Duodenal mucosa (tissue), 2 donors: ENCODE results near the gene BTBD8.

Experiments used
- H3K27ac ChIP-seq: one replicate; pipeline ENCODE4 v1.7.0; 2013; ENCODE audit warnings: low read depth, low read length
- H3K27me3 ChIP-seq, 2 donors: one replicate each; pipeline ENCODE4 v1.7.0; 2013; ENCODE audit warnings: low read length in 2 of 2, control low read depth in 1 of 2; ENCODE audit not compliant: insufficient read depth in 2 of 2, control insufficient read depth in 1 of 2
- H3K36me3 ChIP-seq, 2 donors: one replicate each; pipeline ENCODE4 v1.7.0; 2013; ENCODE audit warnings: low read length in 2 of 2, control low read depth in 1 of 2; ENCODE audit not compliant: insufficient read depth in 2 of 2, control insufficient read depth in 1 of 2
- H3K4me1 ChIP-seq, 2 donors: one replicate each; pipeline ENCODE4 v1.7.0; 2013; ENCODE audit warnings: low read length in 2 of 2, control low read depth in 1 of 2; ENCODE audit not compliant: insufficient read depth in 2 of 2, control insufficient read depth in 1 of 2
- H3K4me3 ChIP-seq, 2 donors: one replicate each; pipeline ENCODE4 v1.7.0; 2013; ENCODE audit warnings: low read length in 2 of 2, low read depth in 1 of 2
- H3K9ac ChIP-seq, 2 donors: one replicate each; pipeline ENCODE4 v1.7.0; 2013; ENCODE audit warnings: low read length in 2 of 2, low read depth in 1 of 2
- H3K9me3 ChIP-seq, 2 donors: one replicate each; pipeline ENCODE4 v1.7.0; 2013; ENCODE audit warnings: low read length in 2 of 2, control low read depth in 1 of 2; ENCODE audit not compliant: control insufficient read depth in 1 of 2

The BTBD8 gene

DNA sequence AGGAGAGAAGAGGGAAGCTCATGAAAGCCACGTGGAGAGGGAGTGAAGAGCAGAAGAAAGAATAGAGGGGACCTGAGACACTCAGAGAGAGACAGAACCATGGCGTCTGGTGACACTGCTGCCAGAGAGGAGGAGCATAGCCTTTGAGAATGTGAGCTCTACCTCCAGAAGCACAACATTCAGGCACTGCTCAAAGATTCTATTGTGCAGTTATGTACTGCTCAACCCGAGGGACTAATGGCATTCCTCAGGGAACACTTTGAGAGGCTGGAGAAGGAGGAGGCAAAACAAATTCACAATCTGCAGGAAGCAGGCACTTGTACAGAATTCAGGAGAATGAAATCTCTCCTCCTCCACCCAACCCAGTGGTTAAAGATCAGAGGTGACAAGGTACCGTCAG is 45.1 kb downstream of the BTBD8 start:
- no peak overlapping the region for H3K4me3 ChIP-seq
- no peak overlapping the region for H3K9ac ChIP-seq
- H3K9me3 ChIP-seq: no peaks in the 10 kb centered on the region
- H3K27me3 ChIP-seq: no peaks in the 10 kb centered on the region
- no peak overlapping the region for H3K27ac ChIP-seq
- H3K4me1 ChIP-seq: no peaks in the 10 kb centered on the region
- H3K36me3 ChIP-seq: no peaks in the 10 kb centered on the region

DNA sequence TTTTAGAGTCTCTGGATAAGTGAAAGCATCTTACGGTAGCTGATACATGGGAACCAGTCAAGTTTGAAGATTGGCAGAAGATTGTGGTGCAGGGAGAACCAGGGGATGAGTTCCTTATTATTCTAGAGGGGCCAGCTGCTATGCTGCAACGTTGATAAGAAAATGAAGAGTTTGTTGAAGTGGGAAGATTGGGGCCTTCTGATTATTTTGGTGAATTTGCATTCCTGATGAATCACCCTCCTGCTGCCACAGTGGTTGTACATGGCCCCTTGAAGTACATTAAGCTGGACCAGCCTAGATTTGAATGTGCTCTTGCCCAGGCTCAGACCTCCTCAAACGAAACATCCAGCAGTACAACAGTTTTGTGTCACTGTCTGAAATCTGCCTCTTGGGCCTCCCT is 45.9 kb downstream of the BTBD8 start:
- H3K27me3 ChIP-seq: no peaks in the 10 kb centered on the region
- H3K9ac ChIP-seq: no peak overlapping the region
- no peak overlapping the region for H3K4me3 ChIP-seq
- H3K9me3 ChIP-seq: no peaks in the 10 kb centered on the region
- no peak overlapping the region for H3K27ac ChIP-seq
- H3K4me1 ChIP-seq: no peaks in the 10 kb centered on the region
- H3K36me3 ChIP-seq: no peaks in the 10 kb centered on the region

DNA sequence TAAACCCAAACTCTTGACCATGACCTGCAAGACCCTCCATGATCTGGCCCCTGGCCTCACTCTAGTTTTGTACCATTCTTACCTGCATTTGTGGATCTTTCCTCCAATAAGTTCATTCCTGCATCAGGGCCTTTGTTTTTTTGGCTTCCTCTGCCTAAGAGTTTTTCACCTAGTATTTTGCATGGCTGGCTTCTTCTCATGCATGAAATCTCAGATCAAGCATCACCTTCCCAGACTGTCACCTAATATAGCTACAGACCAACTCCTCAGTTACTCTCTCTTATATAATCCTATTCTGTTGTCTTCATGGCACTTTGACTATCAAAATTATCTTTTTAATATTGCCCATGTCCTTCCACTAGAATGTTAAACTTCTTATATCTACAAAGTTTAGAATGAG is 54.2 kb downstream of the BTBD8 start:
- H3K36me3 ChIP-seq: no peaks in the 10 kb centered on the region
- H3K4me3 ChIP-seq: no peak overlapping the region
- no peaks in the 10 kb centered on the region for H3K4me1 ChIP-seq
- no peaks in the 10 kb centered on the region for H3K27me3 ChIP-seq
- H3K9ac ChIP-seq: no peak overlapping the region
- H3K9me3 ChIP-seq: no peaks in the 10 kb centered on the region
- H3K27ac ChIP-seq: no peak overlapping the region

DNA sequence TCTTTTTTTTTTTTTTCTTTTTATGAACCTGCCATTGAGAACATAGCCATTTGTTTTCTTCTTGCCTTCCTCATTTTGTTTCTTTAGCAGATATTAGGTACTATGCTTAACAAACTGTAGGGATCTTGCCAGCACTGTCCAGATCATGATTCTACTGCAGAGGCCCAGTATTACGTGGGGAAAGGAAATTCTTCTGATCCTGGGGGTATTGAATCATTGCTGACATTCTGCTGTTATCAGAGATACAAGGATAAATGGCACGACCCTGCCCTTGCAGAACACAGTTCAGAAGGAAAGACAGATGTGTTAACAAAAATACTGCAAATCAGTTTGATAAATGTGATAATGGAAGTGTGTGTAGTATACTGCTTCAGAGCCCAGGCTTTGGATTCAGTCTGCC is 56.2 kb downstream of the BTBD8 start:
- H3K27ac ChIP-seq: no peak overlapping the region
- no peaks in the 10 kb centered on the region for H3K4me1 ChIP-seq
- no peaks in the 10 kb centered on the region for H3K27me3 ChIP-seq
- H3K4me3 ChIP-seq: no peak overlapping the region
- H3K9me3 ChIP-seq: no peaks in the 10 kb centered on the region
- H3K9ac ChIP-seq: no peak overlapping the region
- H3K36me3 ChIP-seq: no peaks in the 10 kb centered on the region

DNA sequence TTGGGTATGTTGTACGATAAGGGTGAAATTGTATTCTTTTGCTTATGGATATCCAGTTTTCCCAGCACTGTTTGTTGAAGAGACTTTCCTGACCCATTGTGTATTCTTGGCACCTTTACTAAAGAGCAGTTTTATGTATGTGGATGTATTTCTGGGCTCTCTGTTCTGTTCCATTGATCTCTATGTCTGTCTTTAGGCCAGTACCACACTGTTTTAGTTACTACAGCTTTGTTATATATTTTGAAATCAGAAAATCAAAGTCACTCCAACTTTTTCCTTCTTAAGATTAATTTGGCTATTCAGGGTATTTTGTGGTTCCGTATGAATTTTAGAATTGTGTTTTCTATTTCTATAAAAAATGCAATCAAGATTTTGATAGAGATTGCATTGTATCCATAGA is 74.8 kb downstream of the BTBD8 start:
- Histone ChIP-seq H3K36me3 (no peaks in the 10 kb centered on the region), H3K27ac (no peak overlapping the region), H3K4me3 (no peak overlapping the region), H3K9ac (no peak overlapping the region), H3K27me3 (no peaks in the 10 kb centered on the region), H3K9me3 (peaks cover 3 to 15% of the 10 kb centered on the region in 2 donors), H3K4me1 (no peaks in the 10 kb centered on the region)

DNA sequence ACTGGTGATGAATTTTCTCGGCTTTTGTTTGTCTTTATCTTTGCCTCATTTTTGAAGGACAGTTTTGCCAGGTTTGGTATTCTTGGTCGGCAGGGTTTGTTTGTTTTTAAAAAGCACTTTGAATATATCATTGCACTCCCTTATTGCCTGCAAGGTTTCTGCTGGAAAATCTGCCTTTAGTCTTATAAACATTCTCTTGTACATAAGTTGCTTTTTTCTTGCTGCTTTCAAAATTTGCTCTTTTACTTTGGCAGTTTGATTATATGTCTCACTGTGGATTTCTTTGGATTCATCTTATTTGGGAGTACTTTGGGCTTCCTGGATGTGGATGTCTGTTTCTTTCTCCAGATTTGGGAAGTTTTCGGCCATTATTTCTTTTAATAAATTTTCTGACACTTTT is 79.4 kb downstream of the BTBD8 start:
- H3K9ac ChIP-seq: no peak overlapping the region
- H3K27me3 ChIP-seq: no peaks in the 10 kb centered on the region
- H3K27ac ChIP-seq: no peak overlapping the region
- H3K36me3 ChIP-seq: no peaks in the 10 kb centered on the region
- H3K4me1 ChIP-seq: no peaks in the 10 kb centered on the region
- peaks cover 8 to 24% of the 10 kb centered on the region in 2 donors for H3K9me3 ChIP-seq
- no peak overlapping the region for H3K4me3 ChIP-seq

DNA sequence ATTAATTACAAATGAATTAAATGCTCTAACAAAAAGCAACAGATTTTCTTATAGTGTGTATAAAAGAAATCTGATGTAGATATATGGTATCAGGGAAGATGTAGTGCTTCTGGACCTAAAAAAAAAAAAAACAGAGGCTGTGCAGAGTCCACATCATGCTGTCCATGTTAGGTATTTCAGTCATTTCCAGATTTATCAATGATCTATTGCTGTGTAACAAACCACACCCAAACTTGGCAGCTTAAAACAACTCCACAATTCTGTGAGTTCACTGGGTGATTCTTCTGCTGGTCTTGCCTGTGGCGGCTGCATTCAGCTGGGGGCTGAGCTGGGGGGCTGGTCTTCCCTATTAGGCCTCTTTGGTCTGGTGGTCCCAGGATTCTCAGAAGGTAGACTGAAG is 85.2 kb downstream of the BTBD8 start:
- H3K4me1 ChIP-seq: no peaks in the 10 kb centered on the region
- H3K27ac ChIP-seq: no peak overlapping the region
- no peak overlapping the region for H3K9ac ChIP-seq
- H3K9me3 ChIP-seq: peaks cover 4 to 6% of the 10 kb centered on the region in 2 donors
- no peak overlapping the region for H3K4me3 ChIP-seq
- no peaks in the 10 kb centered on the region for H3K36me3 ChIP-seq
- no peaks in the 10 kb centered on the region for H3K27me3 ChIP-seq

DNA sequence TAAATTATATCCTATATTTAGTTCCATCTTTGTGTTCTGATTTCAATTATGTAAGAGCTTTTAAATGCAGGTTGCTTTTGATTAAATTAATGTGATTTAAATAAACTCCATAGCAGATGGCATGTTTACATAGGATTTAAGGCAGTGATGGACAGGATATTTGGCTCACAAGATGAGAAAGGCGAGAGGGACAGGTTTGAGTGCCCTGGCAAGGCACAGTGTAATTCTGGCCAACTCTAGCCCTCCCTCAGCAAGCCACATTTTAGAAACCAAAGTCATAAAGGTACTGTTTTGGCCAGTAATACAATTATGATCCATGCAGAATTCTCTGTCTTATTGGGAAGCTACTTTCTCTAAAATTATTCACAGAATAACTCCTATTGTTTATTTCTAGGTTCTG is 87.0 kb downstream of the BTBD8 start:
- no peaks in the 10 kb centered on the region for H3K9me3 ChIP-seq
- H3K36me3 ChIP-seq: peaks cover 0 to under 1% of the 10 kb centered on the region in 2 donors

DNA sequence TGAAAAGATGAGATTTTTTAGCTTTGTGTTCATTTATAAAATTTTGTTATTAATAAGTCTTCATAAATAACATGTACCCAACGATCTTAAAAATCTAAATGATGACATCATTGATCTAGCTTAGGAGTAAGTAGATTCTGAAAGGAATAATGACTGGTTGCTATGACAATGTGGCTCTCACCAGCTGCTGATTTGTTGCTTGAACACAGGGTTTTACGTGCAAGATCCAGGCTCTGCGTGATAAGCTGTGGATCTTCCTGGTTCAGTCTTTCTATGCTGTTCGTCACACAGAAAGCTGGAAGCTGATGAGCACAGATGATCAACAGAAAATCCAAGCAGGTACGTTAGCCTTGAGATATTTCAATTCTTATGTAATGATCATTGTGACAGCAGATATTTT is 88.5 kb downstream of the BTBD8 start:
- no peak overlapping the region for H3K4me3 ChIP-seq
- no peak overlapping the region for H3K9ac ChIP-seq
- H3K27me3 ChIP-seq: no peaks in the 10 kb centered on the region
- H3K4me1 ChIP-seq: no peaks in the 10 kb centered on the region
- H3K27ac ChIP-seq: no peak overlapping the region
- no peaks in the 10 kb centered on the region for H3K9me3 ChIP-seq
- peaks cover 0 to 4% of the 10 kb centered on the region in 2 donors for H3K36me3 ChIP-seq

More for the DNA sequence above, 87.0 kb downstream of the BTBD8 start:
- no peaks in the 10 kb centered on the region for H3K27me3 ChIP-seq
- H3K4me3 ChIP-seq: no peak overlapping the region
- no peaks in the 10 kb centered on the region for H3K4me1 ChIP-seq
- no peak overlapping the region for H3K9ac ChIP-seq
- H3K27ac ChIP-seq: no peak overlapping the region

DNA sequence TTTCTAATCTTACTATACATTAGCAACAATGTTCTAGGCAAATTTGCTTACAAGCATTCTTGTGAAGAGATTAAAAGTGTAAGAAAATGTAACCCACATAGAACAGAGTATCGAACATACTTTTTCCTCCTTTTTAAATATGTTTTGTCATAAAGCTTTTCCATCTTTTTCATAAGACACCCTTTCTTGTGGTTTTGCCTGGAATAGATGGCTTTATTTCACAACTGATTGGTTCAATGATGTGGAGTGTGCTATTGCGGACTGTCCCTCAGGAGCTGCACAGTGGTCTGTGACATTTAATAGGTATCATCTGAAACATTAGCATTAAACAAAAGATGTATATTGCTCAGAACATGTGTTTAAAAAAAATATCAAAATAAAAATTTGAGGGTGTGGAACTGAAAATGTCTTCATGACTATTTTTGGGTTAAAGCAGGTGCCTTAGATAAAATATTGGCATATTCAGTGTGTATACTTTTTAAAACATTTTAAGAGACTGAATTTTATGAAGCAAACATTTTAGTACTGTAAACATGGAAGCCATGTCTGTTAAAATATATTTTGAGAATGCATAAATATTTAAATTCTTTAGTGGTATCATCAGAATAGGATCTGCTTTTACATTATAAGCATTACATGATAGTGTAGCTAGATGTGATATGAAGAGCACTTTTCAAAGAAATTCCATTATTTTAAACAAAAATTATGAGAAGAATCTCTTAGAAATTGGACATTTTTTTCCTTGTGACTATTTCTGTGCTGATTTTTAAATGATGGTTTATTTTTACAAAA is 89.3 kb downstream of the BTBD8 start:
- no peaks in the 10 kb centered on the region for H3K27me3 ChIP-seq
- no peak overlapping the region for H3K4me3 ChIP-seq
- no peaks in the 10 kb centered on the region for H3K4me1 ChIP-seq
- peaks cover 0 to 4% of the 10 kb centered on the region in 2 donors for H3K36me3 ChIP-seq
- H3K9me3 ChIP-seq: no peaks in the 10 kb centered on the region
- H3K9ac ChIP-seq: no peak overlapping the region
- H3K27ac ChIP-seq: no peak overlapping the region
